OCI-LY1 (cell line): ENCODE measurements around the gene PDGFD.

Experiments used
- H2AFZ ChIP-seq: fragments of 200-600 bp; sonication (generic), shearing (Covaris generic); 2 replicates; pipeline ENCODE4 v1.6.0; 2014; ENCODE audit warnings: antibody characterized with exemption, mild to moderate bottlenecking, low read length
- H3F3A ChIP-seq: fragments of 200-600 bp; sonication (generic), shearing (Covaris generic); 2 replicates; pipeline ENCODE4 v1.6.0; 2014; ENCODE audit warnings: mild to moderate bottlenecking, antibody characterized with exemption, low read length, moderate library complexity; ENCODE audit not compliant: insufficient read depth
- H3K27ac ChIP-seq: fragments of 200-600 bp; sonication (generic); 2 replicates; pipeline ENCODE4 v1.5.1; 2014; ENCODE audit warnings: low read length, mixed run types, mild to moderate bottlenecking, low read depth; ENCODE audit not compliant: poor library complexity, severe bottlenecking
- H3K27me3 ChIP-seq: fragments of 200-600 bp; sonication (generic); 2 replicates; pipeline ENCODE4 v1.6.0; 2014; ENCODE audit warnings: antibody characterized with exemption, mild to moderate bottlenecking, low read length, moderate library complexity; ENCODE audit not compliant: insufficient read depth
- H3K36me3 ChIP-seq: fragments of 200-600 bp; sonication (generic); 2 replicates; pipeline ENCODE4 v1.6.1; 2014; ENCODE audit warnings: mild to moderate bottlenecking, antibody characterized with exemption, low read length, moderate library complexity, mixed read lengths; ENCODE audit not compliant: insufficient read depth
- H3K4me1 ChIP-seq: fragments of 200-600 bp; sonication (generic); 2 replicates; pipeline ENCODE4 v1.5.1; 2014; ENCODE audit warnings: mild to moderate bottlenecking, low read length, moderate library complexity; ENCODE audit not compliant: insufficient read depth, severe bottlenecking
- H3K4me2 ChIP-seq: fragments of 200-600 bp; sonication (generic), shearing (Covaris generic); 2 replicates; pipeline ENCODE4 v1.6.1; 2014; ENCODE audit warnings: low read length
- H3K4me3 ChIP-seq: fragments of 200-600 bp; sonication (generic); 2 replicates; pipeline ENCODE4 v1.5.1; 2014; ENCODE audit warnings: low read length, low read depth, mild to moderate bottlenecking, mixed read lengths; ENCODE audit not compliant: poor library complexity, severe bottlenecking
- H3K79me2 ChIP-seq: fragments of 200-600 bp; shearing (Covaris generic); 2 replicates; pipeline ENCODE4 v1.6.1; 2016; ENCODE audit warnings: mixed run types, low read length, mixed read lengths; ENCODE audit not compliant: insufficient read depth
- H3K9ac ChIP-seq: fragments of 200-600 bp; sonication (generic), shearing (Covaris generic); 2 replicates; pipeline ENCODE4 v1.6.1; 2014; ENCODE audit warnings: mild to moderate bottlenecking, low read length, mixed read lengths
- H3K9me2 ChIP-seq: fragments of 200-600 bp; sonication (generic), shearing (Covaris generic); 2 replicates; pipeline ENCODE4 v1.6.1; 2014; ENCODE audit warnings: low read depth, mild to moderate bottlenecking, low read length, mixed read lengths
- H3K9me3 ChIP-seq: fragments of 200-600 bp; shearing (Covaris generic); 2 replicates; pipeline ENCODE4 v1.6.1; 2014; ENCODE audit warnings: low read length, mixed read lengths
- H4K20me1 ChIP-seq: fragments of 200-600 bp; sonication (generic), shearing (Covaris generic); 2 replicates; pipeline ENCODE4 v1.6.0; 2016; ENCODE audit warnings: mild to moderate bottlenecking, low read length; ENCODE audit not compliant: insufficient read depth
- EZH2 ChIP-seq: fragments of 200-600 bp; sonication (generic), shearing (Covaris generic); IDR thresholded peaks from 2 replicates; pipeline ENCODE4 v1.8.0; 2017; ENCODE audit warnings: borderline replicate concordance, mixed run types, mild to moderate bottlenecking, antibody characterized with exemption, low read length, moderate library complexity, mixed read lengths
- TF ChIP-seq, protein P1 (sequence below): fragments of 200-600 bp; sonication (generic), shearing (Covaris generic); IDR thresholded peaks from 2 replicates; pipeline ENCODE4 v1.5.1; 2017; ENCODE audit warnings: mild to moderate bottlenecking, antibody characterized with exemption, low read length, moderate library complexity, mixed read lengths

Gene PDGFD

DNA sequence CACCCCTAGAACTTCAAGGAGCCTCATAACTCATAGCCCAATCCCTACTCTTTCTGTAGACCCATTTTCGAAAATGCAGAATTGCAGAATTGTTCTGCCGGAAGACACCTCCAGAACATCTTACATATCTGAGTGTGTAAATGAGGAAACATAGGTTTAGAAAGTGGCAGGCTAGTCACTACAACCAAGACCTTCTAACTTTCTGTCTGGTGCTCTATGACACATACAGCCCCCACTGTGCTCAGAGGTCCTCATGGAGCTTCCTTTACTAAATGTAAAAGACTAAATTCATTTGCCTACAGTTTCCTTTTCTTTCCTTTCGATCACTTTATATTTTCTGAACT is 259.7 kb downstream of the PDGFD start:
- Histone ChIP-seq H3F3A (0 out of 2 replicates have a peak, but pooled peaks cover 11% of the 10 kb centered on the region), H3K36me3 (no peaks in the 10 kb centered on the region), H2AFZ (no peak overlapping the region), H3K9me2 (no peaks in the 10 kb centered on the region), H3K9ac (peak overlapping the region; percentile 59), H3K27me3 (no peaks in the 10 kb centered on the region), H3K4me3 (peak overlapping the region; percentile 51), H3K27ac (peak overlapping the region; percentile 97), H4K20me1 (no peaks in the 10 kb centered on the region), H3K4me1 (peaks cover 63% of the 10 kb centered on the region), H3K4me2 (peak overlapping the region; percentile 74), H3K79me2 (no peaks in the 10 kb centered on the region), H3K9me3 (no peaks in the 10 kb centered on the region)
- TF ChIP-seq, protein P1, sequence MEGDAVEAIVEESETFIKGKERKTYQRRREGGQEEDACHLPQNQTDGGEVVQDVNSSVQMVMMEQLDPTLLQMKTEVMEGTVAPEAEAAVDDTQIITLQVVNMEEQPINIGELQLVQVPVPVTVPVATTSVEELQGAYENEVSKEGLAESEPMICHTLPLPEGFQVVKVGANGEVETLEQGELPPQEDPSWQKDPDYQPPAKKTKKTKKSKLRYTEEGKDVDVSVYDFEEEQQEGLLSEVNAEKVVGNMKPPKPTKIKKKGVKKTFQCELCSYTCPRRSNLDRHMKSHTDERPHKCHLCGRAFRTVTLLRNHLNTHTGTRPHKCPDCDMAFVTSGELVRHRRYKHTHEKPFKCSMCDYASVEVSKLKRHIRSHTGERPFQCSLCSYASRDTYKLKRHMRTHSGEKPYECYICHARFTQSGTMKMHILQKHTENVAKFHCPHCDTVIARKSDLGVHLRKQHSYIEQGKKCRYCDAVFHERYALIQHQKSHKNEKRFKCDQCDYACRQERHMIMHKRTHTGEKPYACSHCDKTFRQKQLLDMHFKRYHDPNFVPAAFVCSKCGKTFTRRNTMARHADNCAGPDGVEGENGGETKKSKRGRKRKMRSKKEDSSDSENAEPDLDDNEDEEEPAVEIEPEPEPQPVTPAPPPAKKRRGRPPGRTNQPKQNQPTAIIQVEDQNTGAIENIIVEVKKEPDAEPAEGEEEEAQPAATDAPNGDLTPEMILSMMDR = no peak
- TF ChIP-seq EZH2 = no peak

DNA sequence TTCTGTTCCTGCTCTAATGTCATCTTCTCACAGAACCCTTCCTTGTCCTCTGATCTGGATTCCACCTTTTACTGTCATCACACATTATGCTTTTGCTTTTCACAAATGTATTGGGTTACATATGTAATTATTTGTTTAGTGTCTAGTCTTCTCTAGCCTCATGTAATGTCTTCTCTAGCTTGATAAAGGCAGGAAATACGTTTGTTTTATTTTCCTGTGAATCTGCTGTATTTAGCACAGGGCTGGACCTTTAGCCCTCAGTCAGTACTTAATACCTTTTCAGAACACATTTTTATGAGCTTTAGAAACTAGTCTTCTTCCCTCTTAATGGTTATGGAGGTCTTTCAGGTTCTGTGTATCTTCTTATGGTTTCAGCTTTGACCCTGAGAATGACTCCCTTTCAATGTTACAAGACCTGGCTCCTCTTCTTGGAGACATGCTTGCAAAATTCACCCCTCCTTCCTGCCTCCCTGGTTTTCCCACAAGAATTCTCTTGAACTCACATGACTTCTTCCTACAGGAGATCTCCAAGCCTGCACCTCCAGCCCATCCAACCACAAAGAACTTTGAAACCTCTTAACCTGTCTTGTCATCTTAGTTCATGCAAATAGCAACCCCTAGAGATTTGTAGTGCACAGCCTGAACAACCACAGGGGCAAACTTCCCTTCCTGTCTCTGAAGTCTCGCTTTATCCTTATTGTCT is 260.2 kb downstream of the PDGFD start:
- H3K27ac ChIP-seq = peak overlapping the region; percentile 97
- peak overlapping the region; percentile 74 for H3K4me2 ChIP-seq
- no peaks in the 10 kb centered on the region for H3K79me2 ChIP-seq
- peak overlapping the region; percentile 51 for H3K4me3 ChIP-seq
- no peak overlapping the region for H2AFZ ChIP-seq
- H4K20me1 ChIP-seq = no peaks in the 10 kb centered on the region
- H3K9me3 ChIP-seq = no peaks in the 10 kb centered on the region
- TF ChIP-seq, protein P1 = no peak
- TF ChIP-seq EZH2 = no peak
- H3F3A ChIP-seq = 0 out of 2 replicates have a peak, but pooled peaks cover 11% of the 10 kb centered on the region
- no peaks in the 10 kb centered on the region for H3K36me3 ChIP-seq
- no peaks in the 10 kb centered on the region for H3K9me2 ChIP-seq
- H3K4me1 ChIP-seq = peaks cover 67% of the 10 kb centered on the region
- H3K9ac ChIP-seq = peak overlapping the region; percentile 59
- H3K27me3 ChIP-seq = no peaks in the 10 kb centered on the region

DNA sequence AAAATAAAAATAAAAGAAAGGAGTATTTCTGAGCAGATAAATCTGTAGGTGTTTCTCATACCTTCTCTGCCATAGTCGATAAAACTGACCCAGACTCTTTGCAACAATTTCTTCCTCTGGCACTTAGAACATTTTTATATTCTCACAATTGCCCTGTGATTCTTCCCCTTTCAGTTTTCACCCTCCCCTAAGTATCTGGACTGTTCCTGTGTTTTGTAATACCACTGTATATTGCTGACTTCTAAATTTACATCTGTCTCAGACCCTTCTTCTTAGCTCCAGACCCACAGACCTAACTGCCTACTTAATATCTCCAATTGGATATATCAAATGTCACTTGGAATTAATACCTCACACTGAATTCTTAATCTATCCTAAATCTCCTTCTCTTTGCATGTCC is 261.0 kb downstream of the PDGFD start:
- H3K4me1 ChIP-seq = peaks cover 67% of the 10 kb centered on the region
- H3K79me2 ChIP-seq = no peaks in the 10 kb centered on the region
- no peaks in the 10 kb centered on the region for H3K9me2 ChIP-seq
- peak overlapping the region; percentile 74 for H3K4me2 ChIP-seq
- TF ChIP-seq EZH2 = no peak
- TF ChIP-seq, protein P1 = no peak
- H3F3A ChIP-seq = 0 out of 2 replicates have a peak, but pooled peaks cover 11% of the 10 kb centered on the region
- no peak overlapping the region for H2AFZ ChIP-seq
- no peaks in the 10 kb centered on the region for H3K9me3 ChIP-seq
- H3K27me3 ChIP-seq = no peaks in the 10 kb centered on the region
- H3K27ac ChIP-seq = peak overlapping the region; percentile 97
- peak overlapping the region; percentile 51 for H3K4me3 ChIP-seq
- no peaks in the 10 kb centered on the region for H3K36me3 ChIP-seq
- H3K9ac ChIP-seq = peak overlapping the region; percentile 59
- no peaks in the 10 kb centered on the region for H4K20me1 ChIP-seq
